Endodermal cell (in vitro differentiated cells): Measurements from ENCODE around the gene ZNF324. TPM values are rescaled to one million over a fixed set of nuclear protein-coding genes. Genes with fewer than 3 reads are reported as not detected.
A peak's percentile ranks its signal among the peaks of the same experiment; 100 is the strongest.

Source experiments
- DNase-seq: peaks from one replicate; pipeline ENCODE4 v3.0.0-alpha.2; 2017
- H3K27ac ChIP-seq: 2 replicates; pipeline ENCODE4 v1.5.1; 2013; ENCODE audit warnings: mild to moderate bottlenecking, low read depth, low read length, moderate library complexity
- H3K27me3 ChIP-seq: 2 replicates; pipeline ENCODE4 v1.6.1; 2013; ENCODE audit warnings: mild to moderate bottlenecking, low read length, moderate library complexity; ENCODE audit not compliant: insufficient read depth, control insufficient read depth, poor library complexity, severe bottlenecking
- H3K36me3 ChIP-seq: 2 replicates; pipeline ENCODE4 v1.7.0; 2013; ENCODE audit warnings: mild to moderate bottlenecking, low read length, moderate library complexity; ENCODE audit not compliant: control insufficient read depth, insufficient read depth
- H3K4me1 ChIP-seq: one replicate; pipeline ENCODE4 v1.7.0; 2013; ENCODE audit warnings: low read length; ENCODE audit not compliant: control insufficient read depth, insufficient read depth
- H3K4me3 ChIP-seq: 2 replicates; pipeline ENCODE4 v1.5.1; 2013; ENCODE audit warnings: mild to moderate bottlenecking, low read length, moderate library complexity
- H3K9ac ChIP-seq: 2 replicates; pipeline ENCODE4 v1.6.1; 2013; ENCODE audit warnings: mild to moderate bottlenecking, low read length, moderate library complexity; ENCODE audit not compliant: poor library complexity, severe bottlenecking; ENCODE audit errors: extremely low read depth
- H3K9me3 ChIP-seq: 2 replicates; pipeline ENCODE4 v1.6.1; 2013; ENCODE audit warnings: mild to moderate bottlenecking, low read length, moderate library complexity; ENCODE audit not compliant: control insufficient read depth
- H3K27ac Mint-ChIP-seq: 2 replicates; pipeline ENCODE4 v1.8.0; 2020; ENCODE audit warnings: mixed read lengths
- H3K27me3 Mint-ChIP-seq: 2 replicates; pipeline ENCODE4 v1.8.0; 2021; ENCODE audit warnings: mild to moderate bottlenecking, mixed read lengths; ENCODE audit not compliant: insufficient read depth
- H3K36me3 Mint-ChIP-seq: 2 replicates; pipeline ENCODE4 v1.8.0; 2020; ENCODE audit warnings: low read depth, mixed read lengths
- H3K4me1 Mint-ChIP-seq: 2 replicates; pipeline ENCODE4 v1.8.0; 2020; ENCODE audit warnings: mixed read lengths
- H3K4me3 Mint-ChIP-seq: 2 replicates; pipeline ENCODE4 v1.8.0; 2020; ENCODE audit warnings: mild to moderate bottlenecking, moderate library complexity, mixed read lengths
- H3K9me3 Mint-ChIP-seq: 2 replicates; pipeline ENCODE4 v1.8.0; 2020; ENCODE audit warnings: mild to moderate bottlenecking, mixed read lengths
- CTCF ChIP-seq: fragments of 200-600 bp; sonication (generic); conservative IDR thresholded peaks from 2 replicates; pipeline ENCODE4 v1.5.0; 2021; ENCODE audit warnings: antibody characterized with exemption, mild to moderate bottlenecking
- WGBS, 2 experiments: methylation state at CpG; one replicate each; pipeline versions ENCODE4 v1.1.5 to v1.1.7; 2013; ENCODE audit warnings: missing lambda C conversion rate in 2 of 2, mixed read lengths in 1 of 2; ENCODE audit not compliant: insufficient coverage in 1 of 2, insufficient read length in 1 of 2; 5-methylcytosine and 5-hydroxymethylcytosine counted together
- total RNA-seq, 2 donors: library from RNA; stranded (reverse); fragmentation: NEBNext Ultra II Directional in 1 of 2; extraction: Animal tissue kit (Norgen Biotek cat#: 25700) in 1 of 2; gene quantifications; 2 replicates in 1 of 2; 3 replicates in 1 of 2; pipeline ENCODE4 v1.2.1, GENCODE V29; 2021

ZNF324 gene
- total RNA-seq, 2 donors from 2014 or later = 7.0 to 8.7 TPM

DNA sequence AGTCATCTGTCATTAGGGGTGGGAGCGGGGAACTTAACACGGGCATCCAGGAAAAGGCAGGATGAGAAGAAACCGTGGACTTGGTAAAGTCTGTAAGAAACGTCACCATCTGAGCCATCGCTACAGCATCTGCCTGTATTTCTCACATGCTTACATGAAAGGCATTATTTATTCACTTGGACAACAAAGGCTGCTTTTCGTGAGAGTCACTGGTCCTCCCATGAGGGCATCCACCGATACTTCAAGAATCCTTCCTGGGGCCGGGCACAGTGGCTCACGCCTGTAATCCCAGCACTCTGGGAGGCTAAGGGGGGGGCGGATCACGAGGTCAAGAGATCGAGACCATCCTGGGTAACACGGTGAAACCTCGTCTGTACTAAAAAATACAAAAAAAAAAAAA lies 25.4 kb downstream of the ZNF324 start:
- Mint-ChIP-seq H3K4me1 (no peaks in the 10 kb centered on the region), H3K27me3 (peaks cover 5% of the 10 kb centered on the region), H3K27ac (no peak overlapping the region), H3K36me3 (no peaks in the 10 kb centered on the region), H3K9me3 (no peaks in the 10 kb centered on the region), H3K4me3 (no peak overlapping the region)
- H3K4me1 ChIP-seq = no peaks in the 10 kb centered on the region
- no peaks in the 10 kb centered on the region for H3K27me3 ChIP-seq
- no peaks in the 10 kb centered on the region for H3K9me3 ChIP-seq
- H3K4me3 ChIP-seq = no peak overlapping the region
- H3K36me3 ChIP-seq = no peaks in the 10 kb centered on the region
- no peak for DNase-seq
- 89 to 91% methylated on average over 10 to 11 of the region's 14 CpGs for WGBS, 2 experiments
- H3K9ac ChIP-seq = no peak overlapping the region
- H3K27ac ChIP-seq = no peak overlapping the region
- TF ChIP-seq CTCF = no peak

GRCh38 chr19:58497634-58498170 lies 30.8 kb downstream of the ZNF324 start:
- peaks cover 11% of the 10 kb centered on the region for H3K27me3 Mint-ChIP-seq
- Histone ChIP-seq H3K27ac (no peak overlapping the region), H3K27me3 (no peaks in the 10 kb centered on the region), H3K9me3 (no peaks in the 10 kb centered on the region), H3K36me3 (no peaks in the 10 kb centered on the region), H3K9ac (no peak overlapping the region), H3K4me1 (no peaks in the 10 kb centered on the region), H3K4me3 (no peak overlapping the region)
- no peaks in the 10 kb centered on the region for H3K36me3 Mint-ChIP-seq
- TF ChIP-seq CTCF = no peak
- 73 to 93% methylated on average over 2 to 8 of the region's 8 CpGs for WGBS, 2 experiments
- no peak for DNase-seq
- no peak overlapping the region for H3K27ac Mint-ChIP-seq
- peaks cover 1% of the 10 kb centered on the region for H3K9me3 Mint-ChIP-seq
- peak overlapping the region; percentile 71 for H3K4me3 Mint-ChIP-seq
- H3K4me1 Mint-ChIP-seq = peaks cover 9% of the 10 kb centered on the region

DNA sequence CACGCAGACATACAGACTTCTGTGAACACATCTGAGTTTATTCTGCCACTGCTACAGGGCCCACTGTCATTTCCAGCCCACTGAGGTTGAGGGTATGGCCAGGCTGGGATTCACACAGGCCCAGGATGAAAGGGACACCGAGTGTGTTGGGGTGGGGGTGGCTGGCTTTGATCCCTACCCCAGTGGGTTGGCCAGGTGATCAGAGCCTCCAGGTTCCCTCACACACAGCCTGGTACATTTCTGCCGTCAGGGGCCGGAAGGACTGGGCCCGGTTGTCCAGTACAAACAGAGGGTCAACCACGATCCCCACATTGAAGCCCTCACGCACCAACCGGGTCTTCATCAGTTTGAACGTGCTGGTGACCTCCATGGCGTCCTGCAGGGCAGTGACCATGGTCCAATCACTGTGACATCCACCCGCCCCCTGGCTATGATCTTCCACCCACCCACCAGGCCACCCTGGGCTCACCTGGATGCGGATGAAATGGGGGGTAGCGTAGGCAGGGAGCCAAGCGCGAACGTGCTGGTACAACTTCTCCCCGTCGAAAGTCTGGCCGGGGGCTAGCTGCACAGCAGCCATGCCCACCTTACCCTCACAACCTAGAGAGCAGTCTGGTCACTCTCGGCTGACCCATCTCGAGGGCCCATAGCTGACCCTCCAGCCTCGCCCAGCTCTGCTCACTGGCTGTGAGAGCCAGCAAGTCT lies 31.6 kb downstream of the ZNF324 start:
- H3K4me1 ChIP-seq = no peaks in the 10 kb centered on the region
- H3K27ac ChIP-seq = no peak overlapping the region
- H3K27me3 Mint-ChIP-seq = peaks cover 12% of the 10 kb centered on the region
- H3K9me3 ChIP-seq = no peaks in the 10 kb centered on the region
- peaks cover 7% of the 10 kb centered on the region for H3K9me3 Mint-ChIP-seq
- TF ChIP-seq CTCF = no peak
- peak overlapping the region; percentile 71 for H3K4me3 Mint-ChIP-seq
- peaks cover 9% of the 10 kb centered on the region for H3K4me1 Mint-ChIP-seq
- H3K9ac ChIP-seq = peak overlapping the region; percentile 55
- H3K27me3 ChIP-seq = no peaks in the 10 kb centered on the region
- H3K36me3 ChIP-seq = no peaks in the 10 kb centered on the region
- no peak for DNase-seq
- 59 to 70% methylated on average over 20 to 21 of the region's 22 CpGs for WGBS, 2 experiments
- no peaks in the 10 kb centered on the region for H3K36me3 Mint-ChIP-seq
- peak overlapping the region; percentile 92 for H3K4me3 ChIP-seq
- no peak overlapping the region for H3K27ac Mint-ChIP-seq
